Tibial nerve (tissue), 4 donors: ENCODE data around the gene JAZF1. TPM values are rescaled to one million over a fixed set of nuclear protein-coding genes. Genes with fewer than 3 reads are reported as not detected.
A peak's percentile ranks its signal among the peaks of the same experiment; 100 is the strongest.

Experiments
- DNase-seq, 2 donors: peaks; one replicate each; pipeline ENCODE4 v3.0.0-alpha.2; 2019; ENCODE audit warnings: low spot score in 2 of 2
- H3K27ac ChIP-seq, 4 donors: fragments of 200-600 bp; sonication (generic) in 3 of 4; one replicate each; pipeline ENCODE4 v1.5.1; 2017 to 2019; ENCODE audit warnings: mild to moderate bottlenecking in 1 of 4
- H3K27me3 ChIP-seq, 2 donors: fragments of 200-600 bp; sonication (generic) in 1 of 2; one replicate each; pipeline versions ENCODE4 v1.5.1 to v1.6.0; 2017 to 2019
- H3K36me3 ChIP-seq, 3 donors: fragments of 200-600 bp; sonication (generic); one replicate each; pipeline ENCODE4 v1.5.1; 2018 to 2019
- H3K4me1 ChIP-seq, 4 donors: fragments of 200-600 bp; sonication (generic) in 3 of 4; one replicate each; pipeline ENCODE4 v1.5.1; 2017 to 2019
- H3K4me3 ChIP-seq, 4 donors: fragments of 200-600 bp; sonication (generic) in 3 of 4; one replicate each; pipeline ENCODE4 v1.5.1; 2017 to 2019; ENCODE audit warnings: mild to moderate bottlenecking in 1 of 4, moderate library complexity in 1 of 4
- H3K9me3 ChIP-seq, 4 donors: fragments of 200-600 bp; sonication (generic) in 3 of 4; one replicate each; pipeline ENCODE4 v1.5.1; 2017 to 2019
- EP300 ChIP-seq, 2 donors: sonication (generic); formaldehyde crosslinking; IDR thresholded peaks; one replicate each; pipeline ENCODE4 v1.6.1; 2017; ENCODE audit warnings: antibody characterized with exemption in 2 of 2, mild to moderate bottlenecking in 1 of 2
- POLR2A ChIP-seq, 2 donors: fragments of 450-650 bp; IDR thresholded peaks; one replicate each; pipeline ENCODE4 v1.6.1; 2017; ENCODE audit warnings: antibody characterized with exemption in 2 of 2, mild to moderate bottlenecking in 2 of 2, moderate library complexity in 2 of 2
- WGBS, 2 donors: methylation state at CpG; one replicate each; pipeline ENCODE4 v1.1.5; 2018; 5-methylcytosine and 5-hydroxymethylcytosine counted together
- total RNA-seq, 4 donors: library from RNA; depleted of rRNA; stranded (reverse); fragments of >200 nt; gene quantifications; one replicate each; pipeline ENCODE4 v1.1.0, GENCODE V29; 2016
- TF ChIP-seq, protein P1 (sequence below), 5 experiments: fragments of 200-600 bp in 3 of 5; fragments of 450-650 bp in 2 of 5; sonication (generic) in 3 of 5; IDR thresholded peaks; one replicate each; pipeline ENCODE4 v1.5.1; 2016 to 2019; ENCODE audit warnings: antibody characterized with exemption in 5 of 5, mild to moderate bottlenecking in 3 of 5, moderate library complexity in 2 of 5

The JAZF1 gene
- total RNA-seq, 4 donors from 2014 or later, result 6.9 to 17.5 (median 10.7) TPM

DNA sequence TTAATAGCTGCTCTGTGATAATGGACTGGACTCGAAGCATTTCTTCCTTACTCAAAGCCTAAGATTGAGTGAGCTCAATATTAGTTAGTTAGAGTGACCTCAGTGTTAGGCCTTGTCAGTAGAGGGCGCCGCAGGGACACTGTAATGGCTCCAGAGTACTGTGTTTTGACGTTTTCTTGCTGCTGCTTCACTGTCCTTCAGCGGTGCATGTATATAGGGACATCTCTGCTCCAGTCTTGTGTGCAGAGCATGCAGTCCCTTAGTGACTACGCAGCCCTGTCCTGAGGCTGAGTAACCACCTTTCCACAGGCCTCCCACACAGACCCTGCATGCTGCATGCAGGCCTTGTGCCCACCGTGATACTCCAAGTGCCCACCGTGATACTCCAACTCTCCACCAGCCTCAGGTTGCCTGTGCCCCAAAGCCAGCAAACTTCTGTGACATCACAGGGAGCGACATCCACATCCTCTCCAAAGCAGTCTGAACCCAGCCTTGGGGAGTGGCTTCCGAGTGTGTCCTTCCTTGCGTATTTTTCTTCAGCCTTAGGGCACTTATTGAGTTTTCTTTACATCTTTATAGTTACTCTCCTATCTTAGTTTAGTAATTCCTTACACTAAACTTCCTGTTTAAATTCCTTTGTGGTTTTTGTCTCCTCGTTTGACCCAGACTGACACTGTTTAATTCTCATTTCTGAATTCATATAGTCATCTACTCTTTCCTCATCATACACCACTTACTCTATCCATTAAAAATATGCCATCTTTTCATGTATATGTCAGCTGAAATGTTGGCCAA lies 118.2 kb downstream of the JAZF1 start:
- peak; percentile 68 to 83 for DNase-seq

DNA sequence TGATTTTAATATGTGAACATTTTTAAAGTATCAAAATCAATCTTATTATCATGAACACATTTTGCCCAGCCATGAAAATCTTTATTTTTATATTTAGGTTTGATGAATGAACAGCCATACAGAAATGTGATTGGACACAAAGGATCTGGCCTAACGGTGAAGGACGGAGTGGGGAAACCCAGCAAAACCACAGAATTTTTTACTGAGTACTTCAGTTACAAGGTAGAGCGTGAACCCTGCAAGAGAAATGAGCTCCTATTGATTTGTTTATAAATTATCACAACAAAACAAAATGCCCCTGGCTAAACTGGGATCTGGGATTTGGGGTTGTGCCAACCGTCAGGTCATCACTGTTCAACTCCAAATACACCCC lies 118.8 kb downstream of the JAZF1 start:
- Histone ChIP-seq H3K27me3 (no peaks in the 10 kb centered on the region), H3K36me3 (no peaks in the 10 kb centered on the region), H3K4me1 (peaks cover 0 to 18% (median 3%) of the 10 kb centered on the region in 4 donors), H3K27ac (no peak overlapping the region), H3K9me3 (no peaks in the 10 kb centered on the region), H3K4me3 (no peak overlapping the region)
- TF ChIP-seq POLR2A (IDR thresholded peaks at IDR 0.05) (no peak), EP300 (IDR thresholded peaks at IDR 0.05) (no peak)
- TF ChIP-seq, protein P1, sequence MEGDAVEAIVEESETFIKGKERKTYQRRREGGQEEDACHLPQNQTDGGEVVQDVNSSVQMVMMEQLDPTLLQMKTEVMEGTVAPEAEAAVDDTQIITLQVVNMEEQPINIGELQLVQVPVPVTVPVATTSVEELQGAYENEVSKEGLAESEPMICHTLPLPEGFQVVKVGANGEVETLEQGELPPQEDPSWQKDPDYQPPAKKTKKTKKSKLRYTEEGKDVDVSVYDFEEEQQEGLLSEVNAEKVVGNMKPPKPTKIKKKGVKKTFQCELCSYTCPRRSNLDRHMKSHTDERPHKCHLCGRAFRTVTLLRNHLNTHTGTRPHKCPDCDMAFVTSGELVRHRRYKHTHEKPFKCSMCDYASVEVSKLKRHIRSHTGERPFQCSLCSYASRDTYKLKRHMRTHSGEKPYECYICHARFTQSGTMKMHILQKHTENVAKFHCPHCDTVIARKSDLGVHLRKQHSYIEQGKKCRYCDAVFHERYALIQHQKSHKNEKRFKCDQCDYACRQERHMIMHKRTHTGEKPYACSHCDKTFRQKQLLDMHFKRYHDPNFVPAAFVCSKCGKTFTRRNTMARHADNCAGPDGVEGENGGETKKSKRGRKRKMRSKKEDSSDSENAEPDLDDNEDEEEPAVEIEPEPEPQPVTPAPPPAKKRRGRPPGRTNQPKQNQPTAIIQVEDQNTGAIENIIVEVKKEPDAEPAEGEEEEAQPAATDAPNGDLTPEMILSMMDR (IDR thresholded peaks at IDR 0.05), result no peak
- no peak for DNase-seq
- WGBS, 2 donors, result 83 to 88% methylated on average over 4 of the region's 4 CpGs

More for the DNA sequence above, 118.2 kb downstream of the JAZF1 start:
- 60 to 67% methylated on average over 12 of the region's 12 CpGs for WGBS, 2 donors
- TF ChIP-seq, protein P1 (IDR thresholded peaks at IDR 0.05), result peak; percentile 40 to 61 (median 50)
- TF ChIP-seq POLR2A (IDR thresholded peaks at IDR 0.05), result no peak
- TF ChIP-seq EP300 (IDR thresholded peaks at IDR 0.05), result no peak
- no peak overlapping the region for H3K27ac ChIP-seq
- H3K4me3 ChIP-seq, result no peak overlapping the region
- H3K36me3 ChIP-seq, result no peaks in the 10 kb centered on the region
- no peaks in the 10 kb centered on the region for H3K27me3 ChIP-seq
- H3K4me1 ChIP-seq, result peaks cover 0 to 18% (median 3%) of the 10 kb centered on the region in 4 donors
- H3K9me3 ChIP-seq, result no peaks in the 10 kb centered on the region

DNA sequence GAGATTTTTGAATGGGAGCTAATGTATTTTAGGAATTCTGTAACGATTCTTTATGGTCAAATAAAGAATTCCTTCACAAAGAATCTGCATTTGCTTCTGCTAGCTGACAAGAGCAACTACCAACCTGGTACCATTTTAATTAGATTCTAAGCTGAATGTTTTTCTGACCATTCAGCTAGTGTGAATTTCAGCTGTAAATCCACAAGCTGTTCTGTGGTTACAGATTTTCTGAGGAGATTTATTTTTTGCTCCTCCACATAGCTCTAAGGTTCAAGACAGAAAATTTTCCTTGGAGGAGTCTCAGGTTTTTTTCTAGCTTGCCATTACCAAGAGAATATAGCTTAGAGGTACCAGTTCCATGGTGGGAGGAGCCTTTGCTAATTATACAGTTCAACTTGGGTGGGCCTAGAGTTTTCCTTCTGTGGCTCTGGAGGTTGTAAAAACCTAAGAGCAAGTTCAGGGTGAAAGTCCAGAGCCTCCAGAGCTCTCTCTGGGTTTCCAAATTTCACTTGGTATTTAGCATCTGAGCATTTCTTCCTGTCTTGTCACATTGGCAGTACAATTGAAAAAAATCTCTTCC lies 120.1 kb downstream of the JAZF1 start:
- H3K27ac ChIP-seq, result no peak overlapping the region
- H3K36me3 ChIP-seq, result no peaks in the 10 kb centered on the region
- H3K9me3 ChIP-seq, result no peaks in the 10 kb centered on the region
- no peak overlapping the region for H3K4me3 ChIP-seq
- no peak for DNase-seq
- no peaks in the 10 kb centered on the region for H3K27me3 ChIP-seq
- TF ChIP-seq, protein P1 (IDR thresholded peaks at IDR 0.05), result no peak
- TF ChIP-seq POLR2A (IDR thresholded peaks at IDR 0.05), result no peak
- no peak for TF ChIP-seq EP300 (IDR thresholded peaks at IDR 0.05)
- peaks cover 0 to 15% (median 3%) of the 10 kb centered on the region in 4 donors for H3K4me1 ChIP-seq
- 40 to 69% methylated on average over 1 of the region's 1 CpG for WGBS, 2 donors

DNA sequence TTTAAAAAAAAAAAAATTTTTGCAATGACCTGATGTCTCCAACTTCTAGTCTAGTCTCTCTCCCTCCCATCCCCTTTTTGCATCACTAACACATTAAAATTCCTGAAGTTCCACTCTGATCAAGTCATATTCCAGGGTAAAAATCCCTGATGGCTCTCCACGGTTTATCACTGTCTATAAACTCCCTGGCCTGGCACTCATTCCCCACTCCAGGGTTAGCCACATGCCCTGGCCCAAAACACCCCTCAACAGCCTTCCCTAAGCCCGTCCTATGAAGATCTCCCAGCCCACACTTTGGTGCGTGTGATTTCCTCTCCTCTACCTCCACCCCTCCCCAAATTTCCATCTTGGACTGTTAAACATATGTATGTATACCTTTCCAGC lies 125.4 kb downstream of the JAZF1 start:
- Histone ChIP-seq H3K9me3 (no peaks in the 10 kb centered on the region), H3K27me3 (no peaks in the 10 kb centered on the region), H3K36me3 (no peaks in the 10 kb centered on the region), H3K4me1 (no peaks in the 10 kb centered on the region), H3K27ac (no peak overlapping the region), H3K4me3 (no peak overlapping the region)
- DNase-seq, result no peak
- 70 to 75% methylated on average over 3 of the region's 3 CpGs for WGBS, 2 donors
- no peak for TF ChIP-seq EP300 (IDR thresholded peaks at IDR 0.05)
- TF ChIP-seq, protein P1 (IDR thresholded peaks at IDR 0.05), result no peak
- TF ChIP-seq POLR2A (IDR thresholded peaks at IDR 0.05), result no peak

DNA sequence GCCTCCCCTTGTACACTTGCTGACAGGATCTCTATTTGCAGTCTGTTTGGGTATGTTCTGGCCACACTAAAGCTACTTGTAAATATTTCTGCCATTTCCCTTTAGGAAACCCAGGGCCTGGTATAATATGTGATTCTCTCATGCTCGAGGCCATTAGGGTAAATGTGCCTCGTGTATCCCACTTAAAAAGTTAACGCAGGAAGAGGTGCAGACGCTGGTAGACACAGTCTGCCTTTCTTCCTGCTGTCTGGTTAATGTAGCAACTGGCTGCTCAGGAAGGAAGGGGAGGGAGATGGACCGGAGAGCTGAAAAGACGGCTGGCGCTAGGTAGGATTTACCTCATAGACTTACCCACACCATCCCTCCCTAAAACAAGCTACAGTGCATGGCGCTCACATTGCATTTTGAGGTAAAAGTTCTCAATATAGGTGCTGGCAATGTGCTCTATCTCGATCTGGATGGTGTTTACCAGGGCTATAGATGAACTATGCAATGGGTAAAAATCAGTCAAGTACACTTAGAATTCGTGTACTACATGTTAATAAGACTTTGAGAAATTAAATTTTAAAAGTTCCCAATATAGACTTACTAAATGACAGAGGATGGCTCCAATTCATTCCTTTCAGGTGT lies 125.9 kb downstream of the JAZF1 start:
- Histone ChIP-seq H3K36me3 (no peaks in the 10 kb centered on the region), H3K27ac (no peak overlapping the region), H3K27me3 (no peaks in the 10 kb centered on the region), H3K4me1 (no peaks in the 10 kb centered on the region), H3K4me3 (no peak overlapping the region), H3K9me3 (no peaks in the 10 kb centered on the region)
- DNase-seq, result no peak
- WGBS, 2 donors, result 65 to 68% methylated on average over 10 of the region's 10 CpGs
- TF ChIP-seq POLR2A (IDR thresholded peaks at IDR 0.05) (no peak), EP300 (IDR thresholded peaks at IDR 0.05) (no peak)
- TF ChIP-seq, protein P1 (IDR thresholded peaks at IDR 0.05), result no peak
